CD4-positive, alpha-beta memory T cell (primary cell): Measurements from ENCODE around the gene NLRC4. TPM values are rescaled to one million over a fixed set of nuclear protein-coding genes. Genes with fewer than 3 reads are reported as not detected.

ENCODE experiments used
- CTCF ChIA-PET: fragments of 350-600 bp; sonication (Branson Sonifier 250); formaldehyde crosslinking; loops from one replicate; lab custom pipeline; 2021; ENCODE audit warnings: inconsistent platforms; ENCODE audit not compliant: partially characterized antibody; lab: Charles Lee
- POLR2A ChIA-PET: fragments of 350-600 bp; sonication (Branson Sonifier 250); formaldehyde crosslinking; loops from one replicate; lab custom pipeline; 2021; ENCODE audit not compliant: partially characterized antibody; lab: Charles Lee
- DNase-seq, 5 donors: peaks; one replicate each; pipeline versions ENCODE4 v3.0.0 to v3.0.0-alpha.2; 2020 to 2022; ENCODE audit warnings: mixed read lengths in 1 of 5
- H3K27ac ChIP-seq: one replicate; pipeline ENCODE4 v1.7.0; 2013; ENCODE audit warnings: low read depth, low read length
- H3K27me3 ChIP-seq: 2 replicates; pipeline ENCODE4 v1.7.0; 2013; ENCODE audit warnings: mild to moderate bottlenecking, low read length, moderate library complexity; ENCODE audit not compliant: insufficient read depth
- H3K36me3 ChIP-seq: 2 replicates; pipeline ENCODE4 v1.7.0; 2013; ENCODE audit warnings: mild to moderate bottlenecking, low read length, moderate library complexity; ENCODE audit not compliant: insufficient read depth
- H3K4me1 ChIP-seq: 2 replicates; pipeline ENCODE4 v1.7.0; 2013; ENCODE audit warnings: mild to moderate bottlenecking, low read length, moderate library complexity; ENCODE audit not compliant: insufficient read depth
- H3K4me3 ChIP-seq, 2 donors: one replicate each; pipeline ENCODE4 v1.7.0; 2013; ENCODE audit warnings: low read length in 2 of 2, mild to moderate bottlenecking in 1 of 2
- H3K9me3 ChIP-seq, 2 donors: one replicate each; pipeline ENCODE4 v1.7.0; 2013; ENCODE audit warnings: low read length in 2 of 2, control low read depth in 1 of 2; ENCODE audit not compliant: control insufficient read depth in 1 of 2
- H3K27ac Mint-ChIP-seq, 7 donors: one replicate each; pipeline ENCODE4 v1.8.0; 2020 to 2021; ENCODE audit warnings: mixed read lengths in 7 of 7, mild to moderate bottlenecking in 6 of 7, inconsistent platforms in 3 of 7, moderate library complexity in 3 of 7
- H3K27me3 Mint-ChIP-seq, 2 donors: one replicate each; pipeline ENCODE4 v1.8.0; 2020 to 2021; ENCODE audit warnings: mixed read lengths in 2 of 2
- H3K36me3 Mint-ChIP-seq, 2 donors: one replicate each; pipeline ENCODE4 v1.8.0; 2020 to 2021; ENCODE audit warnings: mixed read lengths in 2 of 2, inconsistent platforms in 1 of 2, mild to moderate bottlenecking in 1 of 2
- H3K4me1 Mint-ChIP-seq, 4 donors: one replicate each; pipeline ENCODE4 v1.8.0; 2020 to 2021; ENCODE audit warnings: mixed read lengths in 4 of 4, mild to moderate bottlenecking in 1 of 4
- H3K4me3 Mint-ChIP-seq, 8 donors: one replicate each; pipeline ENCODE4 v1.8.0; 2020 to 2021; ENCODE audit warnings: mixed read lengths in 8 of 8, mild to moderate bottlenecking in 7 of 8, moderate library complexity in 6 of 8, inconsistent platforms in 3 of 8
- H3K9me3 Mint-ChIP-seq, 8 donors: one replicate each; pipeline ENCODE4 v1.8.0; 2020 to 2021; ENCODE audit warnings: mixed read lengths in 8 of 8, mild to moderate bottlenecking in 5 of 8, inconsistent platforms in 3 of 8, moderate library complexity in 1 of 8
- intact Hi-C: fragments of 100-400 bp; cut with micrococcal nuclease; formaldehyde crosslinking; loops from one replicate; pipeline ENCODE4 v1.15.1; 2023
- polyA plus RNA-seq, 2 donors: library from polyadenylated mRNA; unstranded; fragments of 300-500 nt; fragmentation: Illumina TruSeq; gene quantifications; one replicate each; pipeline ENCODE4 v1.2.3, GENCODE V29; 2021
- total RNA-seq, 2 experiments: library from RNA; stranded (reverse); gene quantifications; one replicate each; pipeline ENCODE4 v1.2.3, GENCODE V29; 2021

NLRC4 gene
- total and polyA plus RNA-seq, 4 experiments from 2014 or later = 0.11 to 0.24 (median 0.20) TPM; not detected in 1

- peaks cover 7% of the 10 kb centered on the region for H3K36me3 ChIP-seq
- H3K4me1 ChIP-seq = peaks cover 10% of the 10 kb centered on the region
- ChIA-PET POLR2A (no interaction called here), CTCF (no interaction called here)
- no peak for DNase-seq
- Mint-ChIP-seq H3K27me3 (no peaks in the 10 kb centered on the region), H3K4me1 (peaks cover 17 to 26% (median 22%) of the 10 kb centered on the region in 4 donors), H3K9me3 (no peaks in the 10 kb centered on the region), H3K27ac (peak overlapping the region in 3 of 7 donors; percentile 7 to 43 (median 18)), H3K36me3 (peaks cover 11 to 38% of the 10 kb centered on the region in 2 donors), H3K4me3 (no peak overlapping the region)
- H3K27me3 ChIP-seq = no peaks in the 10 kb centered on the region
- H3K9me3 ChIP-seq = no peaks in the 10 kb centered on the region
- intact Hi-C loops = no loop called here
- no peak overlapping the region for H3K4me3 ChIP-seq
- H3K27ac ChIP-seq = no peak overlapping the region
Measured at GRCh38 chr2:32192418-32192817, 72.3 kb downstream of the NLRC4 start.

- Mint-ChIP-seq H3K9me3 (no peaks in the 10 kb centered on the region), H3K36me3 (peaks cover 27 to 43% of the 10 kb centered on the region in 2 donors), H3K4me3 (no peak overlapping the region), H3K27ac (peak overlapping the region in 2 of 7 donors; percentile 3 to 48), H3K4me1 (peaks cover 19 to 29% (median 25%) of the 10 kb centered on the region in 4 donors), H3K27me3 (no peaks in the 10 kb centered on the region)
- H3K4me3 ChIP-seq = no peak overlapping the region
- no peak for DNase-seq
- ChIA-PET CTCF (interaction anchor here (1.2 kb wide), 1 partner anchor 69 kb away, joined by 3 read pairs; no protein-coding TSS in a partner anchor), POLR2A (no interaction called here)
- no peaks in the 10 kb centered on the region for H3K27me3 ChIP-seq
- intact Hi-C loops = no loop called here
- no peak overlapping the region for H3K27ac ChIP-seq
- peaks cover 7% of the 10 kb centered on the region for H3K36me3 ChIP-seq
- peaks cover 10% of the 10 kb centered on the region for H3K4me1 ChIP-seq
- no peaks in the 10 kb centered on the region for H3K9me3 ChIP-seq
Measured at GRCh38 chr2:32189011-32189410, 75.7 kb downstream of the NLRC4 start.

GRCh38 chr2:32182667-32183066 lies 82.0 kb downstream of the NLRC4 start:
- no peak for DNase-seq
- H3K4me3 ChIP-seq = no peak overlapping the region
- no peak overlapping the region for H3K27ac Mint-ChIP-seq
- H3K4me3 Mint-ChIP-seq = no peak overlapping the region
- no peaks in the 10 kb centered on the region for H3K4me1 ChIP-seq
- H3K27me3 Mint-ChIP-seq = no peaks in the 10 kb centered on the region
- ChIA-PET CTCF (no interaction called here), POLR2A (no interaction called here)
- H3K9me3 ChIP-seq = no peaks in the 10 kb centered on the region
- no peaks in the 10 kb centered on the region for H3K9me3 Mint-ChIP-seq
- H3K36me3 ChIP-seq = peaks cover 9% of the 10 kb centered on the region
- no peaks in the 10 kb centered on the region for H3K27me3 ChIP-seq
- intact Hi-C loops = no loop called here
- no peak overlapping the region for H3K27ac ChIP-seq
- H3K4me1 Mint-ChIP-seq = peaks cover 3 to 6% (median 5%) of the 10 kb centered on the region in 4 donors
- peaks cover 22 to 31% of the 10 kb centered on the region in 2 donors for H3K36me3 Mint-ChIP-seq

Other genes with a start within 250 kb of the NLRC4 start
- 10 to 100 TPM; 50.0 to 51.3 TPM for gene DPY30, start 225.1 kb downstream of the NLRC4 start, total RNA-seq
- gene DPY30, start 225.1 kb downstream of the NLRC4 start, polyA plus RNA-seq = 100 to 1,000 TPM; 167 to 233 TPM
- gene SPAST, start 201.3 kb downstream of the NLRC4 start, total RNA-seq = 10 to 100 TPM; 22.5 to 23.2 TPM
- 10 to 100 TPM; 11.2 to 15.3 TPM for gene SPAST, start 201.3 kb downstream of the NLRC4 start, polyA plus RNA-seq
- 10 to 100 TPM; 20.2 to 20.3 TPM for gene SLC30A6, start 99.0 kb downstream of the NLRC4 start, total RNA-seq
- 10 to 100 TPM; 12.0 to 15.5 TPM for gene SLC30A6, start 99.0 kb downstream of the NLRC4 start, polyA plus RNA-seq
- 10 to 100 TPM; 46.1 to 51.9 TPM for gene YIPF4, start 13.0 kb upstream of the NLRC4 start, total RNA-seq
- 10 to 100 TPM; 13.9 to 28.9 TPM for gene YIPF4, start 13.0 kb upstream of the NLRC4 start, polyA plus RNA-seq
- 100 to 1,000 TPM; 149 to 151 TPM for gene BIRC6, start 92.1 kb upstream of the NLRC4 start, total RNA-seq
- gene BIRC6, start 92.1 kb upstream of the NLRC4 start, polyA plus RNA-seq = 10 to 100 TPM; 19.0 to 41.4 TPM